ENCODE results near the gene ASB6. TPM values are rescaled to one million over a fixed set of nuclear protein-coding genes. Genes with fewer than 3 reads are reported as not detected.
"Not testable (repeated sequence)": the region's sequence is repeated elsewhere in the genome, so short reads cannot be mapped to it uniquely, and the experiment has no call there.

Gene ASB6
- total RNA-seq, 1 experiment from 2014 or later: 8.0 TPM

DNA sequence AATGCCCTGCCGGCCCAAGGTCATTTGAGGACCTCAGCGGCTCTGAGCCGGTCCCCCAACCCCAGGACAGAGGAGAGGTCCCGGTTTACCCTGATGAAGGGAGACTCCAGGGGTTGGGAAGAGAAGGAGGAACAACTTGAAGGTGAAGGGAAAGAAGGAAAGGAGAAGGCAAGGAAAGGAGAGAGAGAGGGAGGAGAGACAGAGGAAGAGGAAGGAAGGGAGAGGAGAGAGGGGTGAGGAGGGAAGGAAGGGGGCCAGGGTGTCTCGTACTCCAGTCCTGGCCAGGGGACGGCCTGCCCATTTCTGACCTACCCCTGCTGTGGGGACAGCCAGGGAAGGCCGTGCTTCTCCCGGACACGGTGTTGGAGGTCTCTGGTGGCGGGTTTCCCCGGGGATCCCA is 25.4 kb upstream of the ASB6 start:
- no peak for DNase-seq (ENCODE audit: low read depth)

DNA sequence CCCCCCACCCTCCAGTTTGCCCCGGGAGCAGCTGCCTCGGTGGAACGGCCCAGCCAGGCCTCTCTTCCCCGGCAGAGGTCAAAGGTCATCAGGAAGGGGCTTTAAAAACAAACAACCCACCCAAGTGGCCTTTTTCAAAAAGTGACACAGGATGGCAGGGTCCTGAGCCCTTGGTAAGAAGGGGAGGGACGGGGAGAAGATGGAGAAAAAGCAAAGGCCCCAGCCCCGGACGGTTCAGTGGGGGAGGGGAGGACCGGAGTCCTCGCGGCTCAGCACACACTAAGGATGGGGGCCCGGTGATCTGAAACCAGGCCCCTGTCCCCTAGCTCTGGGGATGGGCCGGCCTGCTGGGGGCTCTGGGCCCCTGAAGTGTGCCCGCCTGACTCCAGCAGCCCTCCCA is 24.6 kb upstream of the ASB6 start:
- no peak for DNase-seq (ENCODE audit: low read depth)

DNA sequence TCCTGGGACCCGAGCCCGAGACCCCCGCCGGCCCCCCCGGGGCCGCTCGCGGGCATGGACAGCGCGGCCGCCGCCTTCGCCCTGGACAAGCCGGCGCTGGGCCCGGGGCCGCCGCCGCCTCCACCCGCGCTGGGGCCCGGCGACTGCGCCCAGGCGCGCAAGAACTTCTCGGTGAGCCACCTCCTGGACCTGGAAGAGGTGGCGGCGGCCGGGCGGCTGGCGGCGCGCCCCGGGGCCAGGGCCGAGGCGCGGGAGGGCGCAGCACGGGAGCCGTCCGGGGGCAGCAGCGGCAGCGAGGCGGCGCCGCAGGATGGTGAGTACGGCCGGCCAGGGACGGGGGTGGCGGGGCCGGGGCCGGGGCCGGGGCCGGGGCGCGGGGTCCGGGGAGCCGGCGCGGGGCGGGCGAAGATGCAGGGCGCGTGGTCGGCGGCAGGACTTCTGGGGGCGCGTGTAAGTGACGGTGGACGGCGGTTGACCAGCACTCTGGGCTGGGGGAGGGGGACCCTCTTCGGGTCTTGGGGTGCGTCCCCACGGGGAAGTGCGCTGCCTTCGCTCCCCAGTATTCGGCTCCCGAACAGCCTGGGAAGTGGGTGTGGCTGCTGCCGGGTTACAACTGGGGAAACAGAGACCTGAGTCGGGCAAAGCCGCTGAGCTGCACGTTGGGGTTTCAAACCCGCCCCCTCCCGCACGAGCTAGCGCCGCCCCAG is 24.0 kb upstream of the ASB6 start:
- no peak for DNase-seq (ENCODE audit: low read depth)

DNA sequence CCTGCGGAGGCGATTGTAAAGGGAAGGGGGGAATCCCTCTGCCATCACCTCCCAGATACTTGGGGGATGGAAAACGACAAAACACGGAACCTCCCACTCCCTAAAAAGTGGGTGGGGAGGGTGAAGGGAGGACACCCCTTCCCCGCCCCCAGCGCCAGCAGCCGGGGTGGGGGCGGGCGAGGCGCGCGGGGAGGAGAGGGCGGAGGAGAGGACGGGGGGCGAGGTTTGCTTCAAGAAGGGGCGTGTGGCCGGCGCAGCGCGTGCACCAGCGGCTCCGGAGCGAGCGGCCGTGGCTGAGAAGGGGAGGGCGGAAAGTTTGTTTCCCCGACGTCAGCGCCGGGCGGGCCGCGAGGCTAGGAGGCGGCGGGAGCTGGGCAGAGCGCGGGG is 23.4 kb upstream of the ASB6 start, which contains the start of gene PRRX2:
Gene PRRX2, plus strand, starts transcription at position 259 of the 387 bp plus-strand sequence. CDS start 221 bp downstream, outside the sequence.
- DNase-seq (ENCODE audit: low read depth): peak; percentile 19

DNA sequence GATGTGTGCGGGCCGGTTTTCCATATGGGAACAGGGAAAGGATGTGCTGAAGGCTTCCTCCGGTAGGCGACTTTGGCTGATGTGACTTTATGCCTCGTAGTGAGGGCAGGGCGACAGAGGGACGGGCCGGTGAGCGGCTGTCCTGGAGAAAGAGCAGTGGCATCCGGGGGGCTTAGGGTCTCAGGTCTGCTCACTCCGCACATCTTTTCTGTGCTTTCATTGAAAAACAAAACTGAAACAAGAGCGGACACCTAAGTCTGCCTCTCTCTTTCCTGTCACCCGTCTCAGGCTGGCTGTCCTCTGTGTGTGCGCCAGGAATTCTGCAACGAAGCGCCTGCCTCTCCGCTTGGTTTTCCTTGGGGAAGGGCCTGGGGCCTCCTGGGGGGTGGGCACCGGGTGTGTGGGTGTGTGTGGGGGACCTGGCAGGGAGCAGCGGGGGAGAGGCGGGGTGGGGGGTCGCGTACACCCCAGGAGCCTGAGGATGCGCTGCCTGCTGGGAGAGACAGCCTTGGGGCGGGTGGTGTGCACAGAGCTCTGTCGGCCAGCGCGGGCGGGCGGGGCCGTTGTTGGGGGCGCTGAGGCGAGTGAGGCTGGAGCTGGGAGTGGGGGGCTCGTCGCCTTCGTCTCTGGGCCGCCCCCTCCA is 22.9 kb upstream of the ASB6 start:
- DNase-seq (ENCODE audit: low read depth): no peak

DNA sequence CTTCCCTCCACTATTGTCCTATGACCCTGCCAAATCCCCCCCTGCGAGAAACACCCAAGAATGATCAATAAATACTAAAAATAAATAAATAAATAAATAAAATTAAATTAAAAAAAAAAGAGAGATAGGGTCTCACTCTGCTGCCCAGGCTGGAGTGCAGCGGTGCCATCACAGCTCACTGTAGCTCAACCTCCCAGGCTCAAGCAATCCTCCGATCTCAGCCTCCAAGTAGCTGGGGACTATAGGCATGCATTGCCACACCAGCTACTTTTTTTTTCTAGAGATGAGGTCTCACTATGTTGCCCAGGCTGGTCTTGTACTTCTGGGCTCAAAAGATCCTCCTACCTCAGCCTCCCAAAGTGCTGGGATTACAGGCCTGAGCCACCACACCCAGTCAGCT is 20.3 kb upstream of the ASB6 start:
- not testable (repeated sequence) for DNase-seq (ENCODE audit: low read depth)

GRCh38 chr9:129661029-129661428 is 19.1 kb upstream of the ASB6 start:
- no peak for DNase-seq (ENCODE audit: low read depth)

DNA sequence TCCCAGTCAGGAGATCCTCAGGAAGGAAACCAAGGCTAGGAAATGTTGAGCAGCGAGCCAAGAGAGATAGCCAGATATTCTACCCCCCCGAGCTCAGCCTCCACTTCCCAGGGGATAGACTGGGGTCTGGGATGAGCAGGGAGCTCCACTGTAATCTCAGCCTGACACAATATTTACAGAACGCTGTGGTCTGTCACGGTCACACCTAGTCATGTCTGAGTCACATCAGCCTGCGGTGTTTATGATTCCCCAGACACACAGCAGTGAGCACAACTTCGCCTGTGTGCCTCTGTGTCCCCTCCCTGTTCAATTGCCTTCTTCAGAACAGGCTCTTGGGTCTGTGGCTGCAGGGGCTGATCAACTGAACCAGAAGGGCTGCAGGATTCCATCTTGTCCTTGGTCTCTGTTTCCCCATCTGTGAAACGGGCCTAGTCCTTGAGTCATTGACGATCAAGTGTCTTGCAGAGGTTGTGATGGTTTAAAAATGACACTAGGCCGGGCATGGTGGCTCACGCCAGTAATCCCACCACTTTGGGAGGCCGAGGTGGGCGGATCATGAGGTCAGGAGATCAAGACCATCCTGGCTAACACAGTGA is 14.9 kb upstream of the ASB6 start:
- peak; percentile 76 for DNase-seq (ENCODE audit: low read depth)

DNA sequence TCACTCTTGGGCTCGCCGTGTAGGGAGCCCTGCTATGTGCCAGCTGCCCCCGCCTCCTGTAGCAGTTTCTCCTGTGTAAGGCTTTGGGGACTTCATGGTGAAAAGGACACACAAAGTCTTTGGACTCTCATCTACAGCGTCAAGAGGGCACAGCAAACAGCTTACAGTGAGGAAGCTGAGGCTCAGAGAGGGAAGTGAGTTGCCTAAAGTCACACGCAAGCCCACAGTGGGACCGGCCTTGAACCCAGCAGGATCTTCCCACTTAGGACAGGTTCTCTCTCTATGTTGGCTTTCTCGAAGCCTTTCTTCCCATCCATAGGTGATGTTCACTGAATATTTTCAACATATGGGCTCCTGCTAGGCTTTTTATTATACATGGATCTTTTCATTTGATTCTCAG is 13.7 kb upstream of the ASB6 start:
- no peak for DNase-seq (ENCODE audit: low read depth)

DNA sequence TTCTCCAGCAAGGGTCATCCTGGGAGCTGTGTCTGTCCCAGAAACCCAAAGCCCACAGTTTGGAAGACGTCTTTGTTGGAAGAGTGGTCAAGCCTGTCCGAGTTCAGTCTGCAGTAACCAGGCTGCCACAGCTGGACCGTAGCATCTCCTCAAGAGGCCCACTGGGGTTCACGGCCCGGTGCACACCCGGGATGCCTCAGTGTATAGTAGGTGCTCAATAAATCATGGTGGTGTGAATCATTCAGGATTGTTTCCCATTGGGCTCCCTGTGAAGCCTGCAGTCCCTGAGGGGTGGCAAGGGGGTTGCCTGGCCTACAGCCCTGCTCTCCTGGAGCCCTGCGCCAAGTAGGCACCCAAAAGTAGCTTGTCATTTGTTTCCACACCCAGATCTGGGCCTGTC is 13.2 kb upstream of the ASB6 start:
- no peak for DNase-seq (ENCODE audit: low read depth)

GRCh38 chr9:129654554-129655040 is 12.6 kb upstream of the ASB6 start:
- DNase-seq (ENCODE audit: low read depth): no peak

DNA sequence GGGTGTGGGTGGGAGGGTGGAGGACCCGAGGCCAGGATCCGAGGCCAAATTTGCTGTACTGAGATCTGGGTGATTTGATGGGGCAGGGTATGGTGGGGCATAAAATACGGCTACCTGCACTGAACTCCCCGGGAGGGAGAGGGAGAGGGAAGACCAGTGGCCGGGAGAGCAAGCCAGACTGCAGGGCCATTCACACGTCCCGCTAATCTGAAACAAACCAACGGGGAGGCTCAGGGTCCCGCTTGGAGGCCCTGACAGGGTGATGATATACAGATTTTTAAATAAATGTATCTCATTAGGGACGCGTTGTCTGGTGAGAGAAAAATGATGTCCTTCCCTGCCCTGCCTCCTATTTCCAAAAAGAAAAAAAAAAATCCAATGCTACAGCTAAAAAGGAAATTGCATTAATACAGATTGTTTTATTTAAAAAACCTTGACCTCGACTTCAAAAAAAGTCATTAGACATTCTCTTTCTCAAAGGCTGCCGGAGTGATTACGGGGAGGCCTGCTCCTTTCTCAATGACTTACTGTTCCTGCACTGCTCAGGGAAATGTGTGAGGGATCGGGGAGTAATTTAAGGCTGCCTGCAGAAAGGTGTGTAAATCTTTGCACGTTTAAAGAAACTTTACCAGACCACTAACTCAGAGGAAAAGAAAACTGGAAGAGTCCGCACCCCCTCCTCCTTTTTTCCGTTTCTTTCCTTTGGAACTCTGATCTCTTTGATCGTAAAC is 12.0 kb upstream of the ASB6 start:
- no peak for DNase-seq (ENCODE audit: low read depth)

GRCh38 chr9:129650680-129651235 is 8.8 kb upstream of the ASB6 start:
- no peak for DNase-seq (ENCODE audit: low read depth)

GRCh38 chr9:129649726-129650679 is 8.1 kb upstream of the ASB6 start:
- no peak for DNase-seq (ENCODE audit: low read depth)

- no peak for DNase-seq (ENCODE audit: low read depth)
Measured at GRCh38 chr9:129648764-129649115, 6.8 kb upstream of the ASB6 start.

GRCh38 chr9:129648092-129648763 is 6.3 kb upstream of the ASB6 start:
- DNase-seq (ENCODE audit: low read depth): no peak

DNA sequence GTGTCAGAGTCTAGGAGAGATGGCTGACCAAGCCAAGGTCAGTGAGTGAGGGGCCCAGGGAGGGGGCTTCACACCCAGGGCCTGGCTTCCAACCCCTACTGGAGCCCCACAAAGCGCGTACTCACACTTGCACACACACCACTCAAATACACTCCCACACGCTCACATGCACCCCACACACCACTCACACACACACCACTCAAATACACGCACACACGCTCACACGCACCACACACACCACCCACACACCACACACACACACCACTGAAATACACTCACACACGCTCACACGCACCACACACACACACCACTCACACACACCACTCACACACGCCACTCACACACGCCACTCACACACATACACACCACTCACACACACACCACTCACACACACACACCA is 5.7 kb upstream of the ASB6 start:
- no peak for DNase-seq (ENCODE audit: low read depth)

DNA sequence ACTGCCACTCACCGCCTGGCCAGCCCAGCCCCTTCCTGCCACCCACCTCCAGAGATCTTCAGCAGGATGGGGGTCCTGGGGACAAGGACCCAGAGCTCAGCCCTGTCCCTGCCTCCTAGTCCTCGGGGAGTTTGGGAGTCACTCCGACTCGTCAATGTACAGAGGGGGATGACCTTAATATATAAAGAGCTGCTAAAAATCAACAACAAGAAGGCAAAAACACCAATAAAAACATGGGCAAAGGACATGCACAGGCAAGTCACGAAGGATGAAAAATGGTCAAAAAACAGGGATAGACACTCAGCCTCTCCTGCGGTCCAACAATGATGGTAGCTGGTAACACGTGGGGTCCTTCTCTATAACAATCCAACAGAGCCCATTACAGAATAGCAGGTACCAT is 4.7 kb upstream of the ASB6 start:
- DNase-seq (ENCODE audit: low read depth): no peak

GRCh38 chr9:129646252-129646651 is 4.3 kb upstream of the ASB6 start:
- DNase-seq (ENCODE audit: low read depth): no peak

- DNase-seq (ENCODE audit: low read depth): no peak
Measured at GRCh38 chr9:129644902-129645301, 3.0 kb upstream of the ASB6 start.
